ENCODE data around the gene FGF8.

FGF8 gene

DNA sequence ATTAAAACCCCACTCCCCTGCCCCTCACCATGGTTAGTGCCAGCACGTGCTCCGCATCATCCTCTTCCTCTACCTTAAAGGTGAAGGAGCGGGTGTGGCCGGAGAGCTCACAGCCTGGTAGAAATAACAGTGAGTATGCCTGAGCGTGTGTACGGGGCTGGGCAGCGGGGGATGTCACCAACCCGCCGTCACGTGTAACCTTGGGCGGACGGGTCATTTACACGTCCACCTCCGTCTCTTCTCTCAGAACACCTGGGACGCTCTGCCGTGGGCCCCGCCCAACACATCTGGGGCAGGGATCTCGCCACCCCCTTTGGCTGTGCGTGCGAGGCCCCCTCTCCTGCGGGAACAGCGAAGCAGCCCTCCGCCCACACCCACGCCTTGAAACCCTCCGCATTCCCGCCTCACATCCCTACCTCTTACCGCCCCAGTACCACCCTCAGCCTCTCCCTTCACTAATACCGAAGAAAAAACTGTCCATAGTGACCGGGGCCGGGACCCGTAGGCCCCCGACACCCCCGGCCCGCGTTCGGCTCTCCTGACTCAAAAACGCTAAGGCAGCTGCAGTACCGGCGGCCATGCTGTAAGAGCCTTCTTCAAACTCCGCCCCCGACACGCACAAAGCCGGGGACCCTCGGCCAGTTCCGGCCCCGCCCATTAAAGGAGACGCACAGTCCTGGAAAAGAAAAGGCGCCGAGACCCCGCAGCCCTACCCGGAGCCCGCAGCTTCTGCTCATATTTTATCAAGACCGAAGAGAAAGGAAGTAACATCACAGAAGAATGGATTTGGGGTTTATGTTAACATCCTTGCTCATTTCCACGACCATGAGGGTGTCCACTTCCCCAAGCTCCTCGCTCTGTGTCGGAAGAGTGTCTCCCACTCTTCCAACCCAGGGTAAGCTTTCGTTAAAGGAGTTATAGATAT is 7.2 kb upstream of the FGF8 start, which contains the start of gene NPM3:
NPM3 (minus strand) TSS at position 636 of the 925 bp plus-strand sequence; CDS start at position 580, 56 bp downstream.
- peak; percentile 91 for FAIRE-seq
- DNase-seq (ENCODE audit: insufficient read length, low spot score): peak; percentile 84

DNA sequence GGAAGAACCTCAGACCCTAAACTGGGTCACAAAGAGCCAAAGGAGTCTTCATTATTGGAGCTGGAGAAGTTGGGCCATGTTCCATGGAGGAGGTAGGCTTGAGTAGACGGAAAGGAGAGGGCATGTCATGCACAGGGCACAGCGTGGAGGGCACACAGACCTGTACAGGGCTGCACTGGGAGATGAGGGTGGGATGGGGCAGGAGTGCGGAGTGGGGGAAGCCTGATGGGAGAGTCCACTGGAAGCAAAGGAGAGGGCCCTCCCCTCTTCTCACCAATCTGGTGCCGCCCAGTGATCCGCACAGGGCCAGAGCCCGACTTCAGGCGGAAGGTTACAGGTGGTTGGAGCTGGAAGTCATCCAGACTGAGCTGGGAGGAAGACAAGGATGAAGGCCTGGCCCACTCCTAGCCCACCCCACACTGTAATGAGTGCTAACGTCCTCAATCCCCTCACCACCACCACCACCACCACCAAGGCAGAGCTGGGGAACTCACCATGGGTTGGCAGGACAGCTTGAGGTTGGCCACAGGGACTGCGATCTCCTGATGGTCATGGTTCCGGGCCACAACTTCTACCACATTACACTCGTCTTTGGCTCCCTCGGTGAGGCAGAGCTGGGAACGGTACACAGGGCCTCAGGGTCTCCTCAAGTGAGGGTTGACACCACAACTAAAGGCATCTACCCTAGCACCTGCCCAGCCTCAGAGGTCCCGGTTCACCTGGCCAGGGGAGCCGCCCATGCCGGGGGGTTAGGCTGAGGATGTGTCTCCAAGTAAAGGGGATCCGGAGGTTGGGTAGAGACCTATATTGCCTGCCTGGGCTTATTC is 6.3 kb upstream of the FGF8 start:
- no peak for DNase-seq (ENCODE audit: insufficient read length, low spot score)
- no peak for FAIRE-seq

DNA sequence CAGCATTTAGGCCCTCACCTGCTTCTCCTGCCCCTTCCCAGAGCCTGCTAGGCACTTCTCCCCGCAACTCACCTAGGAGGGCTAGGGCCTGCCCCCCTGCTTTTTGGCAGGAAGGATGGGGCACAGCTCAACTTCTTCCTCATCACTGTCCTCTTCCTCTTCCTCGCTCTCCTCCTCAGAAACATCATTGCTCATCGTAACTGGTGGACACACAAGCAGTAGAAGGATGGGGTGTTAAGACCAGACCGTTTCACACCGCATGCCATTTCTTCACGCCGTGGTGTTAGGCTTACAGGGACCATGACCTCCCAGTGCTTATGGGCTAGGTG is 5.7 kb upstream of the FGF8 start:
- no peak for FAIRE-seq

DNA sequence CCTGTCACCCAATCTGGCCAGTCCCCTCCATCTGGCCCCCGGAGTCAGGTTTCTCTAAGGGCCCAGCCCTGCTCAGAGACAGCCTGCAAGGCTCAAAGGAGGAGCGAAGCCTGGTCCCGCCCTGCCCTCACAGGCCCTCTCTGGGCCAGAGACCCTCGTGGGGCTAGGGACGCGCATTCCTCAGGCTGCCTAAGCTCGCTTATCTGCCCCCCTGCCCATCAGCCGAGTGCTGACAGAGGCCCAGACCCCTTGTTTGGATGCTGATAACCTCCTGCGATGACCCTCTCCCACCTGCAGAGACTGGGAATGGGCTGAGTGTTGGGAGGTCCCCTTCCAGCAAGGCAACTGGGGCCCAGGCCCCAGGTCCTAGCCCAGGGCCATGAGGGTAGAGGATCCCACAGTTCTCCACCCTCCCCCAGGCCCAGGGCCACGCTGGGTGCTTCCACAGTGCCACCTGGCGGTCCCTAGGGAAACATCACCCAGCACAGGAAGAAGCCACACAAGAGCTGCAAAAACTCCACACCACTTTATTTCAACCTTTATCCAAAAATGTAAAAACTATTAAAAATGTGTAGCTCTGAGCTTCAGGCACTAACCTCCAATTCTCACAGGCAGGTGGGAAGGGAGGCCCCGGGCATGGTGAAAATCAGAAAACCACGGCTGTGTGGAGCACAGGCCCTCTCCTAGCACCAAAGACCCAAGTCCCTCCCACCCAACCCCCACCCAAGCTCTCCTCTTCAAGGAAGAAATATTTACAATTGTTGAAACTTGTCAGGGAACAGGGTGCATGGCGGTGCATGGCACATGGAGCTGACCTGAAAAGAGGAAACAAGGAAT is 5.1 kb upstream of the FGF8 start:
- DNase-seq (ENCODE audit: insufficient read length, low spot score): peak; percentile 82

More for the DNA sequence above, 5.7 kb upstream of the FGF8 start:
- no peak for DNase-seq (ENCODE audit: insufficient read length, low spot score)

DNA sequence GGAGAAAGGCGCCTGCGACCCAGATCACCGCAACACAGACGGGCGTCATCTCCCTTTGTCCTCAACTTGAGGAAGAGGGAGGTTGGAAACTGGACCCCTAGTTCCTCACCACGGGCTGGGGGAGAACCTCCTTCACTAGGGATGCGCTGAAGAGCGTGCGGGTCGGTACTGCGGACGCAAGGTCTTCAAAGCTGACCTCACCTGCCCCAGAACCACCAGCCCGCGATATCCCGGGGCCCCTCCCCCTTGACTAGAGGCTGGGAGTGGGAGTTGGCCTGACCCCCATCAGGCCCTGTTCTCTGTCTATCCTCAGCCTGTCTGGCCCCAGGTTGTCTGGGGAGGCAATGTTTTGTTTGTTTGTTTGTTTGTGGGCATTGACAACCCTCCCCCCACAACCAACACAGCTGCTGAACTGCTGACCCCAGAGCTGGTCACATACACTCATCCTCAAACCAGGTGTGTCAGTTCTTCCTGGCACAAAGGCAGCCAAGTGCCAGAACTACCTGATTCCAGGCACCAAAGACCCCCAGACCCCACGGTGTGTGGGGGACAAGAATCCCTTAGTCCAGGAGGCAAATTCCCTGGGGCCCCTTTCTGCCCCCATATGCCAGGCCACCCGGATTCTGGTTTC is 4.4 kb upstream of the FGF8 start:
- FAIRE-seq: no peak
- DNase-seq (ENCODE audit: insufficient read length, low spot score): no peak

More for the DNA sequence above, 5.1 kb upstream of the FGF8 start:
- FAIRE-seq: peak; percentile 89

DNA sequence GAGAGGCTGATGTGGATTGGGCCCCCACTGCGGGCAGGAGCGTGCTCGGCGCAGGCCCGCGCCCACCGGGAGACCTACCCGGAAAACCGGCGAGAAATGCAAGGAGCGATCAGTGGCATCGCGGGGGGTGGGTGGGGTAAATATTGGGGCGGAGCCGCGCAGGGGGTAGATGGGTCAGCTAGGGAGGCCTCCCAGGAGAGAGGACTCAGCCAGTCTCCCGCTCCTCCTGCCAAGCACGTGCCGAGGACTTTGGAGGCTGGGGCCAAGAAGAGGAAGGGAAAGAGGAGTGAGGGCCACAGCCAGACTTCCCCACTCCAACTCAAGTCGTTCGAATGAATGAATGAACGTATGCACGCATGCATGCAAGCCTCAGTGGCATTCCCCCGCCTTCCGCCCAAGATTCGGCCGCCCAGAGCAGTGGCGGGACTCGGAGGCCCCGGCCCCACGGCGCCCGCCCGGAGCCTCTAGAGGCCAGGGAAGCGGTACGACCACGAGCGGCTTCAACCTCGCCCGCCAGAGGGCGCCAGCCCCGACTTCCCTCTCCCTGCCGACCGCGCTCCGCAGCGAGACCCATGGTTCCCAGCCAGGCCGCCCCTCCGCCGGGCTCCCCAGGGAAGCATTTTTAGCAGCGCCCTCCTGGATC is 3.8 kb upstream of the FGF8 start:
- DNase-seq (ENCODE audit: insufficient read length, low spot score): peak; percentile 89

DNA sequence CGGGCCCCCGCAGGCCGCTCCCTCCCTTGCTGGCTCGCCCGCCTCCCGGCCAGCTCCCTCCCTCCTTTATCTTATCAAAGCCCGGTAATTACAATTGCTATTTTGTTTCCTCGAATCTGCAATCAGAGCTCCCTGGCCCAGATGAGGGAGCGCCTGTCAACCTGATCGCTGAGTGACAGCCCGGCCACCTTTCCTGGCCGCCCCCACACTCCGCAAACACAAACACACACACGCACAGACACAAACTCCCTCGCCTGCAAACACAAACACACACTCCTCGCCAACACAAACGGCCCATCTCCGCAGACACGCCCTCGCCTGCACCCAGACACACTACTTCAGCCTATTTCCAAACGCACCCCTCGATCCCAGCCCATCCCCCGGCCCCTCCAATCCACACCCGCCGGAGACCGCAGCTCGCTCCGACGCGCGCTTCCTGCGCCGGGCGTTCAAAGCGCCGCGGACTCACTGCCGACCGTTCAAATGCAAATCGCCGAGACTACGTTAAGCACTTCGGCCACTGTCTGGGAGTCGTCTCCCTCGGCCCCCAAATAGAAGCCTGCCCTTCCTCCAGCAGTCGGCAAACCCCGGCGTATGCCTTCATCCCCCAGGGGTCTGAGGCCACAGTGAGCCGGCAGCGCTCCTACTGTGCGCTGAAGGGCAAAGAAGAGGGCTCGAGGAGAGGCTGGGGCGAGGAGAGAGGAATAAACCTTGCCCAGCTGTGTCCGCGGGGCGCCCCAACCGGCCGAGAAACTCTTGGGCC is 3.0 kb upstream of the FGF8 start:
- DNase-seq (ENCODE audit: insufficient read length, low spot score) (no peak), FAIRE-seq (peak; percentile 89)

More for the DNA sequence above, 3.8 kb upstream of the FGF8 start:
- peak; percentile 78 for FAIRE-seq

DNA sequence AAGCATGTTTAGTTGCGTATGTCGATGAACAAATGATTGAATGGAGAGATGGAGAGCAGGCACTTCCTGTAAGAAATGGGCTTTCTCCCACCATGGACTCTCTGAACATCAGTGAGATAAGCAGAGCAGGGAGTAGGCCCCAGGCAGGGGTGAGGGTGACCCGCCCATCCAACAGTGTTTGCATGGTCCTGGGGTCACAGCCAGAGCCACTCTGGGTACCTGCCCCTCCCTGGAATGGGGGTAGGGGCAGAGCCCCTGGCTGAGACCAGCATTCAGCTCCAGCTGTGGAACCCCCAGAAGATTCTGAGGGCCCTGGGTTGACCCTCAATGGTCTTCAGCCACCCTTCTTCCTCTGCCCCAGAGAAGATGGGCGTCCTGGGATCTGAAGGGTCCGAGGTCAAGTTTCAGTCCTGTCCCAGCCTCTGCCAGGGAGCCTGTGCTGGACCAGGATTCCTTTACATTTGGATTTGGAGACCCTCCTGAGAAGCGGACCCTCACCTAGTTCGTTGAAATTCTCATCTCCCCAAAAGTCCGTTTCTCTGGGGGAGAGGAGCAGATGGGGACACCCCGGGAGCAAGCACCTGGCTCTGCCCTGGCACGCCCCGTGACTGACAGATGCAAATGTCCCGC is 2.4 kb upstream of the FGF8 start:
- DNase-seq (ENCODE audit: insufficient read length, low spot score) (no peak), FAIRE-seq (no peak)

DNA sequence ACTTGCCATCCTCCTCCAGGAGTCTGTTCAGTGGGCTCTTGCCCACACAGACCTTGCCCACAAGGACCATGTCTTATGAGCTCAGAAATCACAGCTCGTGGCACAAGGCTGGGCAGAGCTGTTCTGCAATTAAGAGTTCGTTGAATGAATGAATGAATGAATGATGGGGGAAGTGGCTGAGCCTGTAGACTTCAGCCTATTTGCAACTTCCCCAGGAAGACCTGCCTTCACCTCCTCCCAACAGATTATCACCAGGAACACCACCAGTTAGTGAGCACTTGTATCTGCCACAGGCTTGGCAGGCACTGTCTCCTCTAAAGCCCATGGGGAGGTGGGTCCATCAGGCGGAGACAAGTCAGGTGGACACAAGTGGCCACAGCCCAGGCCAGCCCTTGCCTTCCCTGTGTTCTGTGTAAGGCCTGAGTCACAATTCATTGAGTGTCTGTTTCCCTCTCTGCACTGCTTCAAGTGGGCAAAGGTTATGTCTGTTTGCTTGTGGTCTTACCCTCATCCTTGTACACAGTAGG is 1.8 kb upstream of the FGF8 start:
- no peak for FAIRE-seq
- DNase-seq (ENCODE audit: insufficient read length, low spot score): no peak

DNA sequence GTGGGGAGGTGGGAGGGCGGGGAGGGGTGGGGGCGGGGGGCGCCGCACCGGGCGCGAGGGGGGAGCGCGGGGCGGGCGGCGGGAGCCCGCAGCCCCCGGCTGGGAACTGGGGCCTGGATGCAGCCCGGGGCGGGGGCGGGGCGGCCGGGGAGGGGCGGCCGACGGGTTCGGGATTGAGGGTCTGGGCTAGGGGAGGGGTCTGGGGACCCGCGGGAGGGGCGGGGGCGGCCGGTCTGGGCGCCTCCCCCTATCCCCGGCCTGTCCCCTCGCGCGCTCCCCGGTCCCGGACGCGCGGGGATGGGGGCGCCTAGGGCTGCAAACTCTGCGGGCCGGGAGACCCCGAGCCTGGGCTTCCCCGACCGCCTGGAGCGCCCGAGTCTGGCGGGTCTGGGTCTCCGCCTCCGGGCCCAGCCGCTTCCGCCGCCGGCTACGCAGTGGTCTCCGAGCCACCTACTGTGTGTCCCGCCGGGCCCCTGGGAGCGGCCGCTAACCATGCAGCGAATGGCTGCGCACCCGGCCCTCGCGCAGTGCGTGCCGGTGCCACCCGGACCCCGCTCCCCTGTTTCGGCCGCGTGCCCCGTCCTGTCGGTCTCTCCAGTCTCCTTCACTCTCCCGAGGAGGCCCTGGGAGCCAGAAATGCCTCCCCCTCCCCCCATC is 375 bp upstream of the FGF8 start:
- DNase-seq (ENCODE audit: insufficient read length, low spot score) (no peak), FAIRE-seq (no peak)

DNA sequence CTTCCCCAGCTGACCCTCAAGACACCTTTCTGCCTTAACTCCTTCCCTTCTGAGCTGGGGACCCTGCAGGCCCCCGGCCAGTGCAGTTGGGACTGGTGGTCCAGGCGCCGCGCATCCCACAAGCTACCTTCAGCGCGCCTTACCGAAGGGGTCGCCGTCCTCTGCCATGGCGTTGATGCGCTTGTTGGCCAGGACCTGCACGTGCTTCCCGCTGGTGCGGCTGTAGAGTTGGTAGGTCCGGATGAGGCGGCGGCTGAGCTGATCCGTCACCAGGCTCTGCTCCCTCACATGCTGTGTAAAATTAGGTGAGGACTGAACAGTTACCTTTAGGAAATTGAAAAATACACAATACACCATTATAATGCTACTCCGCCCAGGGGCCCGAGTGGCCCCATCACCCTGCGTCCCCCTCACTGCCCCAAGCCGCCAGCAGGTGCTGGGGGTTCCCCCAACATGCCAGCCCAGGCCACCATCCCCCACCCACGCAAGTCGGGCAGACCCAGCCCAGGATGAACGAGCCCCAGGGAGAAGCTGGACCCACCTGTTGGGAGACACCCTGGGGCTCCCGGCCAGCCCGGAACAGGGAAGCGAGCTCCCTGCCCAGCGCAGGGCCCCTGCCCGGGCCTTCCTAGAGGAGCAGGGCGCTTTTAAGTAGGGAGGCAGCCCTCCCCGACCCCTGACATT is 1.2 kb downstream of the FGF8 start:
- DNase-seq (ENCODE audit: insufficient read length, low spot score) (no peak), FAIRE-seq (no peak)

DNA sequence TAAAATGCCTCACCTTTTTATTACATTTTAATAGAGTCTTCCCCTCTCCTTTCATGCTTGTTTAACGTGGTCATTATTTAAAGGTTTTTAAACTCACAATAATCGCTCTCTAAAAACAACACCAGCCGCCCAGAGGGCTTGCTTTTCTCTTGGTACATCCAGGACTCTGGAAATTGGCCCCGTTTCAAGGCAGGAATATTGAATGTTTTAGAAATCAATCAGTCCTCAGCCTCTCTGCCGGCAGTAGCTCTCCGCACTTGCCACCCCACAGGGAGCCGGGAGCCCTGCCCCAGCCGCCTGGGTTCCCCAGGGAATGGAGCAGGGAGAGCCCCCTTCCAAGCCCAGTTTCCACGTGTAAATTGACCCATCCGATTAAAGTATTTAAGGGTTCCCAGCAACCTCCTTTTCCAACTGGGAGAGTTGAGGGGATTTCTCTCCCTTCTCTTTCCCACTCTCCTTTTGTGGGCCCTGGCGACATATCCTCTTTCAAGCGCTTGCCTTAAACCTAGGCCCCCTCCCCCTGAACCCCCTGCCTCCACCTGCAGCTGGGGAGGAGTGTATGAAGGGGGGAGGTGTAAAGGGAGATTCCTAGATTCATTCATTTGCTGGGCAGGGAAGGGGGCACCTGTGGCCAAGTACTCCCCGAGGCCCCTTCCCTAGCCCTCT is 1.9 kb downstream of the FGF8 start:
- FAIRE-seq (no peak), DNase-seq (ENCODE audit: insufficient read length, low spot score) (no peak)

DNA sequence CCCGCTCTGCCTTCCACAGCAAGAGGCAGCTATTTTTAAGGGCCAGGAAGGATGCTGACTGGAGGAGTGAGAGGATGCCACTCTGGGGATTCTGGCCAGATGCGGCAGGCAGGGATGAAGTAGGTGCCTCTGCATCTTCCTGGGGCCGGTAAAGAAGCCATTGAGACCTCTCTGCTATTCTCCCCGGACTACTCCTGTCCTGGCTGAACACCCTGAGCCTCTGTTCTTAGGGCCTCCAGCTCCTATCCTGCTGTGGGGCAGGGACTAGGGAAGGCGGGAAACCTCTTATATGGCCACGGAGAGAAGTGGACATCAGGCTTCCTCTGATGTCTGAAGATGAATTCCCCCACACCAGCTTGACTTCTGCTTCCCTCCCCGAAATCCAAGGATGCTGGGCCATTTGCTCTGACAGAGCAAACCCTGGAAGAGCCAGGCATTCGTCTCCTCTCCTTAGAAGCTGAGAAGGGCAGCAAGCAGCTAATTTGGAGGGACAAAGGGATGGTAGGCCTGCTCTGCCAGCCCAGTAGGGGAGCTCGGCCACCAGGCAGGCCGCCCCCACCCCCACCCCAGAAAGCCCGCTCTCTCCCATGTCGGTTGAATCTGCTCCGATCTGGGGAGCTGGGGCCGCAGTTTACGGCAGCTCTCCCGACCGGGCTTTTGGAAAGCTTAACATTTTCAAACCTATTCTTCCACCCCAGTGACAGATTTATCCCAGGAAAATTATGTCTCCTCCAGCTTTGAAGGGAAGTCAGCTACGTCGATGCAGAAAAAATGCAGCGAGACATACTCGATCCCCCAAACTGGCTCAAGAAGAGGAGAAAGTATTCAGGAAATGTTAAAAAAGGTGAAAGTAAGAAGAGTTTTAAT is 2.8 kb downstream of the FGF8 start:
- FAIRE-seq (no peak), DNase-seq (ENCODE audit: insufficient read length, low spot score) (no peak)

DNA sequence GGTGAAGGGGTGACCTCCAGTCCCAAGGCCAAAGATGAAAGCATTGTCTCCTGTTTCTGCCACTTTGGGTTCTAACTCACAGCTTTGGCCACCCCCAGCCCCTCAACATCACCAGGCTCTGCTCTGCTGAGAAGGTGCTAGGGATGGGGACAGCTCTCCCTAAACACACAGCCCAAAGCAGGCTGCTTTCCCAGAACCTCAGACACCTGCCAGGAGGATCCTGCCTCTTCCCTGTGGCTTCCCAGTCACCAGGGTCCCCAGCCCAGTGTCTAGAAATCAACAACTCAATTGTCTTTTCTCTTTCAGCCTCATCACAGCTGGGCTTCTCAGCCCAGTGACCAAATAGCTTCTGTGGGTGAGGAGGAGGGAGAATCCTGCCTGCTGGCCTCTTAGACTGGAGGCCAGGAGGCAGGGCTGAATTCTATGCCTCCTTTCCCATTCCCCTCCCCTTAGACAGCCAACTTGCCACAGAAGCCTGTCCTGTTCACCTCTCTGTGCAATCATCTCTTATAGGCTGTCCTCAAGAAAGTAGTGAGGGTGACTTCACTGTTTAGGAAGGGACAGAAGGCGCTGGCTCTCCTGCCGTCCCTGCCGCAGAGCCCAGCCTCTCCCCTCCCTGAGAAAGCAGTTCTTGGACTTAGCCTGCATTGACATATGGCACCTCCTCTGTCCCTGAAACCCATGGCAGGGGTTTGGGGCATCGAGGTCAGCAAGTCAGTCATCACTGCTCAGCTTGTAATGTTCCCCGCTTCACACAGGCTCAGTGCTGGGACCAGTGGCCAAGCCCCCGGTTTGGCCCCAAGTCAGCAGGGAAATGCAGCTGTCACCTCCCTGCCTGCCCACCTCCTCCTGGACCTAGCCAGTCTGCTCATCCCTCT is 3.7 kb downstream of the FGF8 start:
- DNase-seq (ENCODE audit: insufficient read length, low spot score): no peak
- FAIRE-seq: no peak

DNA sequence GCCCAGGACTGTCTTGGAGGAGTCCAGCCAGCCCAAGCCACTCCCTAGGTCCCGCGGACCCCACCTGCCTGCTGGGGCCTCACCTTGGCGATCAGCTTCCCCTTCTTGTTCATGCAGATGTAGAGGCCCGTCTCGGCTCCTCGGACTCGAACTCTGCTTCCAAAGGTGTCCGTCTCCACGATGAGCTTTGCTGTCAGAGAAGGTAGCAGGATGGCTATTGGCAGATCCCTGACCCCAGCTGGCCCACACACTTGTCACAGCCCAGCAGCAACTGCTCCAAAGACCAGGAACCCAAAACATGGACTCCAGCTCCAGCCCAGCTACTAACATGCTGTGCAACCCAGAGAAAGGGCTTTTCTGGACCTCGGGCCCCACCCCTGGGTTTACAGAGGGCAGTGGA is 4.5 kb downstream of the FGF8 start:
- FAIRE-seq: no peak
- DNase-seq (ENCODE audit: insufficient read length, low spot score): no peak

Measured in GM19239 (cell line).